ENCODE measurements around the gene PLPP6.
A peak's percentile ranks its signal among the peaks of the same experiment; 100 is the strongest.

The PLPP6 gene

DNA sequence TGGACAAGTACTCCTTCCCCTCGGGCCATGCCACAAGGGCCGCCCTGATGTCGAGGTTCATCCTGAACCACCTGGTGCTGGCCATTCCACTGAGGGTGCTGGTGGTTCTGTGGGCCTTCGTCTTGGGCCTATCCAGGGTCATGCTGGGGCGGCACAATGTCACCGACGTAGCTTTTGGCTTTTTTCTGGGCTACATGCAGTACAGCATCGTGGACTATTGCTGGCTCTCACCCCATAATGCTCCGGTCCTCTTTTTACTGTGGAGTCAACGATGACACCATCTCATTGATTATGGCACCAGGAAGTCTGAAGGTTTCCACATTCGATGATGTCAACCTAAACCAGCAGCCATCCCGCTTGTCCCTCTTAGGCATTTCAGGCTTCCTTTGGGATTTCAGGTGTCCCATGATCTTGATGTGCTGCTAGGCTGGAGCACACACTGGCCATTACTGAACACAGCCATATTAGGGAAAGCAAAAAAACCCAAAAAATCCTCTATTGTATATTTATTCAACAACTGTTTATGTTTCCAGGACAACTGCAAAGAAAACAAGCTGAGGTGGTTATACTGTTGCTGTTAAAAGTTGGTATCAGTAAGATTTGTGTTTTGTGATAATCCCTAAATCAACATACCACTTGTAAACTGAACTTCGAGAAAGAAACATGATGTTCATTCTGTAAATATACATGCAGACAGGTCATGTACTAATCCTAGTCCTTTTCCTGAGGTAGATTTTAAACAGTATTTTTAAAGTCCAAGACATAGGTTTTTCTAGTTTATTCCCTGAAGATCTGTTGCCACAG lies 1.1 kb downstream of the PLPP6 start:
- no peak for DNase-seq

DNA sequence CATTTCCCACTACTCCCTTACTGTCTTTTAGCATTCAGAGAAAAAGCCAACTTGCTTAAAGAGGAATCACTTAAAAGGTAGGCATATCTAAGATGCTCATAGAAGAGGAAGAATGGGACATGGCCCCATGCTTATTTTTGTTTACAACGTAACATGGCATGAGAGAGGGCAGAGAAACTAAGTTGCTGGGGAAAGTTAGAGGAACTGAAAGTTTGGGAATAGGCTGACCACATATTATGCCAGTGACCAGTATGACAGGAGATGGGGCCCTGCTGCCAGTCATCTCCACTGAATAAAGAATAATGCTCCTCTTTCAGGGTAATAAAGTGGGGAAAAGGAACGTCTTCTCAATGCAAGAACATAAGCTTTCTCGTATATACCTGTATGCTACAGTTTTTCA lies 1.9 kb downstream of the PLPP6 start:
- DNase-seq = no peak

- no peak for DNase-seq
These were observed 3.3 kb downstream of the PLPP6 start for GRCh38 chr9:4665357-4665756.

DNA sequence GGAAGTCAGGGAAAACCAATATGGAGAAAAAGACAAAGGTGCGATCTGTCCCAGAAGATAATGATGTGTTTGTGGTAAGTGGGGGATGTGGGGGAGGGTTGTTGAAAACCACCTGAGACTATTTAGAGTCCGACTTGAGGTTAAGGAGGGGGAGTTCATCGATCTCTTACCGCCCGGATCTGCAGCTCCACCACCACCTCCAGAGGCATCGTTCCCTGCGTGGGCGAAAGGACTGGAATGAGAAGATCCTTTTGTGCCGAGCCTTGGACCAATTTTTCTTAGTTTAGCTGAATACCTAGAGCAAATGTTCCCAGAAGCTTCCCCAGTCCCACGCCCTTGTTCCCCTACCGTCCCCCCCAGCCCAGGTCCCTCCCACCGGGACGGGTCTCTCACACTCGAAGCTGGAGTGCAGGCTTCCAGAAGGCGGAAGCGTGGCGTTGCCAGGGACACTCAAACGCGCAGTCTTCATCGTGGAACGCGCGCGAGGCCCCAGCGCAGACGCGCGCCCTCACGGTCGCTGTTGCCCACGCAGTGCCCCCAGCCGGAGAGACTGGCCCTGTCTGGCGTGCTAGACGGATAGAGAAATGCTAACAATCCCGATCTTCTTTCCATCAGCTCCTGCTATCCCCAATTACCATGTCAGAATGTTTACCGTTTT lies 4.1 kb downstream of the PLPP6 start, which contains the start of gene SPATA6L:
SPATA6L (minus strand) TSS at position 439 of the 658 bp plus-strand sequence; CDS start at position 209, 230 bp downstream.
- peak; percentile 65 to 71 for DNase-seq

- no peak for DNase-seq
These were observed 5.6 kb downstream of the PLPP6 start for GRCh38 chr9:4667681-4668080.

- no peak for DNase-seq
These were observed 6.5 kb downstream of the PLPP6 start for GRCh38 chr9:4668604-4669003.

DNA sequence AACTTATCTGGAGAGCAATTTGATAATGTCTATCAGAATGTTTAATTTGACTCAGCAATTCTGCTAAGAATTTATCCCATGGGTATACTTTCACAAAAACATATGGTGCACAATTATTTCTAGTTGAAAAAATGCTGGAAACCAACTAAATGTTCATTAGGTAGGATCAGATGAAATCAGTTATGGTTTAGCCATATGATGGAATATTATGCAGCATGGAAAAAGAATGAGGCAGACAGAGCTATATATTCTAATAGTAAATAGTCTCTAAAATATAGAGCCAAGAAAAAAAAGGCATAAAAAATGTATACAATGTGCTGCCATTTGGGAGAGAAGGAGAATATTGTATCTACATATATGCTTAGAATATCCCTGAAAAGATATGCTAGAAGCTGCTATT lies 7.8 kb downstream of the PLPP6 start:
- DNase-seq = no peak

DNA sequence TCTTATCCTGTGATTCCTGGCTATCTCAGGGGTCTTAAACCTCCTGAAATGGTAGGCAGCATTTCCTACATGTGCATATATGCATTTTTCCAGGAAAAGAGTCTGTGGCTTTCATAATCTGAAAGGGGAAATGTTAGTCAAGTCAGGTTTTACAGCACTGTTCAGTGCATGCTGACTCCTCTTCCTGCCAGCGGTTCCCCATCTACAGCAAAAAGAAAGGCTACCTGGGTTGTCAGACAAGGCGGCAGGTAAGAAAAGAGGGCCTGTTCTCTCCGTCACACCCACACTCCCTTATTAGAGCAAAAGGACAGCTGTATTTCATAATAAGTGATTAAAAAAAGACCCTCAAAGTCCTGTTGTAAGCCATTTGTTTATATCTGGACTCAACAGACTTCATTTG lies 8.5 kb downstream of the PLPP6 start:
- DNase-seq = no peak

GRCh38 chr9:4671737-4672136 lies 9.6 kb downstream of the PLPP6 start:
- no peak for DNase-seq

- no peak for DNase-seq
These were observed 12.7 kb downstream of the PLPP6 start for GRCh38 chr9:4674783-4675182.

DNA sequence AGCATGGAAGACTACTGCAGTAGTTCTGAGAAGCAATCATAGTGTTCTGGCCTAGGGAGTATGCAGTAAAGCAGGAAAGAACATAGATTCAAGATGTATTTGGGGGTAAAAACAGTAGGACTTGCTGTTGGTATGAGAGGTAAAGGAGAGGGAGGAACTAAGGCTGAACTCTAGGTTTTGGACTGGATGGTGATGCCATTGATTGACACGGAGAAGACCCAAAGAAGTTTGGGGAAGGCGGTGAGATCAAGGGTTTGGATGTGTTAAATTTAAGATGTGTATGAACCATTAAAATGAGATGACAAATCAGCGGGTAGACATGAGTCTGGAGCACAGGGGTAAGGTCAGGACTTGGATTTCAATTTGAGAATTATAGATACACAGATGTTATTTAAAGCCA lies 15.3 kb downstream of the PLPP6 start:
- DNase-seq = no peak

- no peak for DNase-seq
These were observed 16.7 kb downstream of the PLPP6 start for GRCh38 chr9:4678679-4679267.

GRCh38 chr9:4679268-4680172 lies 17.4 kb downstream of the PLPP6 start, which contains the start of gene CDC37L1:
Gene CDC37L1, plus strand, starts transcription at chr9:4679569. Its CDS starts 199 bp downstream, at chr9:4679768.
- DNase-seq = peak; percentile 96 to 97

- no peak for DNase-seq
These were observed 18.1 kb downstream of the PLPP6 start for GRCh38 chr9:4680173-4680525.

DNA sequence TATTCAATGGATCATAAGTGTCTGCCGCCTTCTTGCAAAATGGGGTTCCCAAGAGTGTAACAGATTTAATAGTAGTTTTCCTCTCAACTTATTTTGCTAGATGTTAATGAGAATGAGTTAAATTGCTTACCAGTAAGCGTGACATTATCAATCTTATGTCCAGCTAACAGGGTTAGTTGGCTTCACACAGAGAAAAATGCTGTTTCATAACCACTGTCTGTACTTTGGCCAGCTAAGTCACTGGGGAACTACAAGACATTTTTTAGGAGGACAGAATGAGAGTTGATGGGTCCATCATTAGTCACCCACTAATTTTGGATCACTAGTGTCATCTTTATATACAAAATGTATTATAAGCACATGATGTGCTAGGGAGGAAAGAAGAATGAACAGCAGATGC lies 18.7 kb downstream of the PLPP6 start:
- DNase-seq = no peak

GRCh38 chr9:4684820-4685219 lies 22.7 kb downstream of the PLPP6 start:
- DNase-seq = no peak

DNA sequence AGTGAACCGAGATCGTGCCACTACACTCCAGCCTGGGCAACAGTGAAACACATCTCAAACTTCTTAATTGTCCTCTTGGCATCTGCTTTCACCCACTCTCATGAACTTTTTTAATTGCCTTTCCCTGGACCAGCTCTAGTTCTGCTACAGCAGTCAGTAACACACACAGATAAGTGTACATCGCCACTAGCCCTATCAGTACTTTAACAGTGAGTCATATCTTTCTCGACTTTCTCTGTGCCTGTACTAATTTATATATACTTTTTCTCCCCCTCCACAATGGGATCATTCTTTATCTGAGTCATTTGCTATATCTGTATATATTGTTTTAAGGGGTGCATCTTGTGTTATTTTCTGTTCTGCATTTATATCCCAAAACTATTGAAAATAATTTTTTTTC lies 24.0 kb downstream of the PLPP6 start:
- DNase-seq = no peak

GRCh38 chr9:4686584-4686983 lies 24.5 kb downstream of the PLPP6 start:
- no peak for DNase-seq

DNA sequence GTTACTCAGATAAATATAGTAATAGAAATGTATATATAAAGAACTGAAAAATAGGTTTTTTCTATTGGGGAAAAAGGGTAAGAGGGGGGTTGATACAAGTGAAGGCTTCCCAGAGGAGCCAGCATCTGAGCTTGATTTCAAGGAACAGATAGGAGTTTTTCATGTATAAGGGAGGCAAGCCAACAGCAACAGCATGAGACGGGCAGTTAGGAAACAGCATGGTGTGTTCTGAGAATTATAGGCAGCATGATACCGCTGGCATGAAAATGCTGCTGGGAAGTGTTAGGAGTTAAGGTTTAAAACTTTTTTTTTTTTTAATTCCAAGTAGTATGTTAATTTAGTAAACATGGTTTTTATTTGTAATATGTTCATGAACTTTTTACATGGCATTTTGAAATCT lies 26.9 kb downstream of the PLPP6 start:
- DNase-seq = no peak

- no peak for DNase-seq
These were observed 27.6 kb downstream of the PLPP6 start for GRCh38 chr9:4689687-4690104.

GRCh38 chr9:4690144-4690543 lies 28.1 kb downstream of the PLPP6 start:
- no peak for DNase-seq

GRCh38 chr9:4691795-4692194 lies 29.7 kb downstream of the PLPP6 start:
- no peak for DNase-seq

DNA sequence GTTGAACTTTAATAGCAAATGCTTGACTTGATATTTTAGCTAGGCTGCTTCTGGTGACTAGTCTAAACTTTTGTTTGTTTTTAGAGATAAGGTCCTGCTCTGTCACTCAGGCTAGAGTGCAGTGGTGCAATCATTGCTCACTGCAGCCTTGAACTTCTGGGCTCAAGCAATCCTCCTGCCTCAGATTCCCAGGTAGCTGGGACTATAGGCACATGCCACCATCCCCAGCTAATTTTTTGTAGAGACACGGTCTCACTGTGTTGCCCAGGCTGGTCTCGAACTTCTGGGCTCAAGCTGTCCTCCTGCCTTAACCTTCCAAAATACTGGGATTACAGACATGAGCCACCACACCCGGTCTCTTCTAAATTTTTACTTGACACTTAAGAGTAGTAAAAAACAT lies 38.0 kb downstream of the PLPP6 start:
- DNase-seq = no peak

All from NCI-H1930 (cell line).